ENCODE results near the gene MAP1LC3C. TPM values are rescaled to one million over a fixed set of nuclear protein-coding genes. Genes with fewer than 3 reads are reported as not detected.
"Not testable (repeated sequence)": the region's sequence is repeated elsewhere in the genome, so short reads cannot be mapped to it uniquely, and the experiment has no call there.

Gene MAP1LC3C
- total RNA-seq, 1 experiment from 2014 or later = not detected

GRCh38 chr1:241992734-241993133 is 6.2 kb downstream of the MAP1LC3C start:
- no peak for DNase-seq (ENCODE audit: low spot score)

- peak; percentile 12 for DNase-seq (ENCODE audit: low spot score)
Observed at GRCh38 chr1:241990040-241990439, 8.9 kb downstream of the MAP1LC3C start.

- DNase-seq (ENCODE audit: low spot score) = not testable (repeated sequence)
Observed at GRCh38 chr1:241988389-241988930, 10.4 kb downstream of the MAP1LC3C start.

GRCh38 chr1:241985787-241986186 is 13.1 kb downstream of the MAP1LC3C start:
- peak; percentile 72 for DNase-seq (ENCODE audit: low spot score)

GRCh38 chr1:241979926-241980325 is 19.0 kb downstream of the MAP1LC3C start:
- DNase-seq (ENCODE audit: low spot score) = no peak

GRCh38 chr1:241979071-241979470 is 19.8 kb downstream of the MAP1LC3C start:
- no peak for DNase-seq (ENCODE audit: low spot score)

GRCh38 chr1:241976229-241976628 is 22.7 kb downstream of the MAP1LC3C start:
- no peak for DNase-seq (ENCODE audit: low spot score)

- no peak for DNase-seq (ENCODE audit: low spot score)
Observed at GRCh38 chr1:241972703-241973369, 26.1 kb downstream of the MAP1LC3C start.

- DNase-seq (ENCODE audit: low spot score) = no peak
Observed at GRCh38 chr1:241968611-241969010, 30.3 kb downstream of the MAP1LC3C start.

GRCh38 chr1:241964550-241965282 is 34.2 kb downstream of the MAP1LC3C start:
- DNase-seq (ENCODE audit: low spot score) = no peak

GRCh38 chr1:241963722-241964121 is 35.2 kb downstream of the MAP1LC3C start:
- no peak for DNase-seq (ENCODE audit: low spot score)

GRCh38 chr1:241962153-241962552 is 36.7 kb downstream of the MAP1LC3C start:
- DNase-seq (ENCODE audit: low spot score) = no peak

- no peak for DNase-seq (ENCODE audit: low spot score)
Observed at GRCh38 chr1:241957692-241958494, 41.0 kb downstream of the MAP1LC3C start, which contains the start of gene BECN2. TSS of gene BECN2 (plus strand) at chr1:241957767. CDS start at chr1:241957767, 0 bp downstream.

GRCh38 chr1:241950390-241950789 is 48.5 kb downstream of the MAP1LC3C start:
- DNase-seq (ENCODE audit: low spot score) = no peak

GRCh38 chr1:241947354-241947753 is 51.5 kb downstream of the MAP1LC3C start:
- DNase-seq (ENCODE audit: low spot score) = no peak

Other genes starting within 250 kb of the MAP1LC3C start
- gene EXO1, start 150.9 kb downstream of the MAP1LC3C start, total RNA-seq (2014; rRNA removed; shearing (Covaris generic)) = 7.9 and 9.5 TPM in 2 replicates
- gene BECN2, start 41.3 kb downstream of the MAP1LC3C start, total RNA-seq (2014; rRNA removed; shearing (Covaris generic)) = not detected in 2 replicates

All from HT-29 (cell line).